ENCODE results near the gene LHPP.

- no peak for TF ChIP-seq CTCF (conservative IDR thresholded peaks at IDR 0.05)
- TF ChIP-seq ZFX (IDR thresholded peaks at IDR 0.05): no peak
Observed at GRCh38 chr10:124644236-124644635, 182.6 kb downstream of the LHPP start.
